ENCODE data around the gene INF2. TPM values are rescaled to one million over a fixed set of nuclear protein-coding genes. Genes with fewer than 3 reads are reported as not detected.

Gene INF2
- total RNA-seq = 36.5 and 76.9 TPM in 2 replicates

DNA sequence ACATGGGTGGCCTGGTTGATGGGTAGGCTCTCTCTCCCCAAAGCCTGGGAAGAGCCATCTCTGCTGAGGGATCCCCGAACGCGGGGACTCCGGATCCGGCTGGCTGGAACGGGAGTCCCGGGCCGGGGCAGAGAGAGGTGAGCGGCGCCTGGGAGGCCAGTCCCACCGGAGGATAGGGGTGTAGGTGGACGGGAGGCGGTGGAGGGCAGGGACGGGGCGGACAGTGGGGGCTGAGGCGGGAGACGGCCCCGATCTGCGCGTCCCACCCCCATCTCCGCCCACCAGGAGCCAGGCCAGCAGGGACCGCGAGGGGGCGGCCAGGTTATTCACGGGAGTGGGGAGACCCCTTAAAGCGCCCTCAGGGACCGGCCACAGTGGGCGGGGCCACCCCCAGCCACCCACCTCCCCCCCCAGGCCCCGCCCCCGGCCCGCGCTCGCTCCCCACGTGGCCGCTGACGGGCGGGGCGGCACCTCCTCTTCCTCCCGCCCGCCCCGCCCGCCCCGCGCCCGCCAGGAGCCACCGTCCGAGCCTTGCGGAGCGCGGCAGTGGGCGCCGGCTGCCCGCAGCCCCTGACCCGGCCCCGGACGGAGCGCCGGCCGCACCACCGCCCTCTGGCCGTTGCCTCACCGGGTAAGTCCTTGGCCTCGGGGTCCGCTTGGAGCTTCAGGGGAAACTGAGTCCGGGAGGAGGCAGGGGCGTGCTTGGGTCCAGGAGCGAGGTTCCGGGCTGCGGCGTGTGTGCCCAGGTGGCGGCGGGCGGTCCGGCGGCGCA lies at the start of gene INF2:
INF2 (plus strand) TSS at position 510 of the 772 bp plus-strand sequence. CDS start 11,748 bp downstream, outside the sequence.

DNA sequence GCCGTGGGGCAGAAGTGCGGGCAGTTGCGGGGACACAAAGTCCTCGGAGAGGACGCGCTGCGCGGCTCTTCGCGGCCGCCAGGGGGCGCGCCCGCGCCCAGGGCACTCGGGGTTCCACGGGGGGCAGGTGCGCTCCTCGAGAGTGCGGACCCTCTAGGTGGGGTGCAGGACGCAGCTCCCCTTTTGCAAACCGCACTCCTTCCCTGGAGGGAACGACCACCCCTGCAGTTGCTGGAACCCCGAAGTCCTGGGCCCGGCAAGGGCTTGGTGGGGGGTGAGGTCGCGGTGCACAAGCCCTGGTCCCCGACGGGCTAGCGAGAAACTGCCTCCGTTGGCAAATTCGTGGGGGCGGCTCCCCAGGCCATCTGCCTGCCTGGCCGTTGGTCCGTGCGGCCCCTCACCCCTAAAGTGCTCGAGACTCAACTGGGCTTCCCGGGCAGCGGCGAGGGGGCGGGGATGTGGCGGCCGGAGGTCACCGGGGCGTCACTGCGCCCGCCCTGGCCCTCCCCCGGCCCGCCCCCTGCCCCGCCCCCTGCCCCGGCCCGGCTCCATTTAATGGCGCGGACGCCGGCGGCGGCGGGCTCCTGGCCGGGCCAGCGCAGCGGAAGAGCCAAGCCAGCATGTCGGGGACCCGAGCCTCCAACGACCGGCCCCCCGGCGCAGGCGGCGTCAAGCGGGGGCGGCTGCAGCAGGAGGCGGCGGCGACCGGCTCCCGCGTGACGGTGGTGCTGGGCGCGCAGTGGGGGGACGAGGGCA lies 34.4 kb downstream of the INF2 start, which contains the start of gene ADSS1:
ADSS1 (plus strand) TSS at position 579 of the 756 bp plus-strand sequence; CDS start at position 621, 42 bp downstream.

DNA sequence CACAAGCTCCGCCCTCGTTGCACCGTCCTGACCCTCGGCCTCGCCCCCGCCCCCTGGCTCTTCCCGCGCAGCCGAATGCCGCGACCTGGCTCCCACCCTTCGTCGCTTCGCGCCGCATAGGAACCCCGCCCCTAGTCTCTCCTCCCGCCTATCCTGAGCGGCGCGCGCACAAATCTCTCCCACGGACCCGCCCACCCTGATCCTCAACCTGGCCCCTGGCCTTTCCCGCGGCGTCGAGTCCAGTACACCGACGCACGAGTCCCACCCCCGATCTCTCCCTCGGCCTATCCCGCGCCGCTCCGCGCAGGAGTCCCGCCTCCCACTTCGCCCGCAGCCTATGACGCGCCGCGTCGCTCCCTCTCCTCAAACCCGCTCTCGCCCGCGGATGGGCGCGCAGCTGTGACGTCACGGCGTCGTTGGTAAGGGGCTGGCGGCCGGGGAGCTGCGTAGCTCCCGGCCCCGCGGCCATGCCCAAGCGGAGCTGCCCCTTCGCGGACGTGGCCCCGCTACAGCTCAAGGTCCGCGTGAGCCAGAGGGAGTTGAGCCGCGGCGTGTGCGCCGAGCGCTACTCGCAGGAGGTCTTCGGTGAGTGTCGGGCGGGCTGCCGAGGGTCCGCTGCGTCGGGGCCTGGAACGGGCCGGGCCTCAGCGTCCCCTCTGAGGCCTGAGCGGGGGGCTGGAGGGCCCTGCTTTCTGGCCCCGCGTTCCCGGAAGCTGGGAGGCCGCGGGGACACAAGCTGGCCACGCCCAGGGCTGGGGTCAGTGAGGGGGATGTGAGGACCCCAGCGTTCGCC lies 63.5 kb downstream of the INF2 start, which contains the start of gene SIVA1:
SIVA1 (plus strand) TSS at position 413 of the 793 bp plus-strand sequence; CDS start at position 468, 55 bp downstream.

Small RNAs within 50 kb of the gene (small RNA-seq; reads per million reads assigned to genes)
- 0.09 reads per million for gene MIR4710

Other genes with a start within 250 kb of the INF2 start
- gene C14orf180, start 109.9 kb upstream of the INF2 start, total RNA-seq = not detected in 2 replicates
- gene TMEM179, start 84.8 kb upstream of the INF2 start, total RNA-seq = not detected in 2 replicates
- 0.33 and 5.9 TPM in 2 replicates for gene ADSS1, start 34.6 kb downstream of the INF2 start, total RNA-seq
- gene SIVA1, start 63.5 kb downstream of the INF2 start, total RNA-seq = 43.6 and 92.0 TPM in 2 replicates
- gene AKT1, start 106.1 kb downstream of the INF2 start, total RNA-seq = 147 and 182 TPM in 2 replicates
- 6.3 and 9.8 TPM in 2 replicates for gene ZBTB42, start 111.5 kb downstream of the INF2 start, total RNA-seq
- gene CEP170B, start 175.7 kb downstream of the INF2 start, total RNA-seq = 22.0 and 34.6 TPM in 2 replicates
- under 0.01 and 0.65 TPM in 2 replicates for gene PLD4, start 235.3 kb downstream of the INF2 start, total RNA-seq

Measured in placental epithelial cell (primary cell).